Brain microvascular endothelial cell (primary cell): Measurements from ENCODE around the gene PCDHGB7.

Source experiments
- DNase-seq: peaks from one replicate; pipeline ENCODE4 v3.0.0-alpha.2; 2020
- H3K27ac ChIP-seq: fragments of 250-450 bp; sonication (Bioruptor Pico); 2 replicates; pipeline ENCODE4 v1.5.1; 2020; ENCODE audit warnings: mild to moderate bottlenecking, moderate library complexity
- H3K27me3 ChIP-seq: fragments of 250-450 bp; sonication (Bioruptor Pico); replicated peaks from 2 replicates; pipeline ENCODE4 v1.5.1; 2020; ENCODE audit warnings: mild to moderate bottlenecking
- H3K36me3 ChIP-seq: fragments of 250-450 bp; sonication (Bioruptor Pico); replicated peaks from 2 replicates; pipeline ENCODE4 v1.5.1; 2020; ENCODE audit warnings: mild to moderate bottlenecking
- H3K4me3 ChIP-seq: 2 replicates; pipeline ENCODE4 v1.5.1; 2011; ENCODE audit warnings: low read depth, mild to moderate bottlenecking, control low read depth, low read length, moderate library complexity
- CTCF ChIP-seq: IDR thresholded peaks from 2 replicates; pipeline ENCODE4 v1.5.1; 2011; ENCODE audit warnings: low read depth, mild to moderate bottlenecking, moderate library complexity, low read length, control low read depth, inconsistent platforms; ENCODE audit errors: missing control alignments
- in situ Hi-C: cut with HindIII; loops from 2 replicates; pipeline ENCODE4 v1.10.0; 2017; ENCODE audit warnings: low sequenced_read_pairs, low pct_ligation_motif_present

PCDHGB7 gene

GRCh38 chr5:141437221-141437620, 19.7 kb downstream of the PCDHGB7 start:
- no peak for DNase-seq
- no peak for TF ChIP-seq CTCF
- Histone ChIP-seq H3K27ac (no peak overlapping the region), H3K27me3 (no peaks in the 10 kb centered on the region), H3K4me3 (no peak overlapping the region), H3K36me3 (no peaks in the 10 kb centered on the region)
- in situ Hi-C loops, result no loop called here

- Histone ChIP-seq H3K27ac (no peak overlapping the region), H3K36me3 (no peaks in the 10 kb centered on the region), H3K27me3 (no peaks in the 10 kb centered on the region), H3K4me3 (no peak overlapping the region)
- DNase-seq, result no peak
- no peak for TF ChIP-seq CTCF
- in situ Hi-C loops, result no loop called here
These were observed 22.1 kb downstream of the PCDHGB7 start for GRCh38 chr5:141439411-141440141.

- in situ Hi-C loops, result no loop called here
- no peaks in the 10 kb centered on the region for H3K36me3 ChIP-seq
- no peaks in the 10 kb centered on the region for H3K27me3 ChIP-seq
- H3K4me3 ChIP-seq, result no peak overlapping the region
- DNase-seq, result no peak
- TF ChIP-seq CTCF, result no peak
- no peak overlapping the region for H3K27ac ChIP-seq
These were observed 22.9 kb downstream of the PCDHGB7 start for GRCh38 chr5:141440341-141440740.

GRCh38 chr5:141441571-141442170, 24.2 kb downstream of the PCDHGB7 start:
- no peak overlapping the region for H3K27ac ChIP-seq
- H3K27me3 ChIP-seq, result no peaks in the 10 kb centered on the region
- no peaks in the 10 kb centered on the region for H3K36me3 ChIP-seq
- no peak overlapping the region for H3K4me3 ChIP-seq
- no peak for DNase-seq
- in situ Hi-C loops, result no loop called here
- no peak for TF ChIP-seq CTCF

GRCh38 chr5:141465351-141465750, 47.9 kb downstream of the PCDHGB7 start:
- no peak for TF ChIP-seq CTCF
- in situ Hi-C loops, result no loop called here

More at GRCh38 chr5:141465351-141465750, 47.9 kb downstream of the PCDHGB7 start:
- Histone ChIP-seq H3K27me3 (no peaks in the 10 kb centered on the region), H3K4me3 (no peak overlapping the region), H3K27ac (no peak overlapping the region), H3K36me3 (no peaks in the 10 kb centered on the region)
- DNase-seq, result no peak
